Muscle of leg (tissue), 11 donors: ENCODE measurements around the gene ZDHHC24. TPM values are rescaled to one million over a fixed set of nuclear protein-coding genes. Genes with fewer than 3 reads are reported as not detected.

Experiments
- DNase-seq: peaks from one replicate; pipeline ENCODE4 v3.0.0; 2013
- H3K27ac ChIP-seq: one replicate; pipeline ENCODE4 v1.5.1; 2013; ENCODE audit warnings: mild to moderate bottlenecking, low read length, control low read depth
- H3K27me3 ChIP-seq: one replicate; pipeline ENCODE4 v1.6.1; 2013; ENCODE audit warnings: low read length; ENCODE audit not compliant: control insufficient read depth, insufficient read depth
- H3K36me3 ChIP-seq: one replicate; pipeline ENCODE4 v1.6.1; 2013; ENCODE audit warnings: low read length; ENCODE audit not compliant: control insufficient read depth, insufficient read depth
- H3K4me1 ChIP-seq: one replicate; pipeline ENCODE4 v1.6.1; 2013; ENCODE audit warnings: low read length; ENCODE audit not compliant: control insufficient read depth, insufficient read depth
- H3K4me3 ChIP-seq: one replicate; pipeline ENCODE4 v1.5.1; 2013; ENCODE audit warnings: low read length, control low read depth
- H3K9me3 ChIP-seq: replicated peaks from 2 replicates; pipeline ENCODE4 v1.6.1; 2013; ENCODE audit warnings: low read depth, low read length; ENCODE audit not compliant: control insufficient read depth
- WGBS: methylation state at CpG from one replicate; pipeline ENCODE4 v1.1.5; 2013; ENCODE audit warnings: missing lambda C conversion rate; ENCODE audit not compliant: insufficient coverage; 5-methylcytosine and 5-hydroxymethylcytosine counted together
- polyA plus RNA-seq, 8 donors: library from polyadenylated mRNA; unstranded; fragments of 120-200 nt; gene quantifications; one replicate each; pipeline versions ENCODE4 v1.2.1 to v1.2.3, GENCODE V29; 2013; ENCODE audit warnings: inconsistent platforms in 1 of 8, low replicate concordance in 1 of 8; ENCODE audit not compliant: insufficient read length in 8 of 8, insufficient read depth in 1 of 8
- total RNA-seq: library from RNA; stranded (reverse); fragments of 120-200 nt; gene quantifications from one replicate; pipeline ENCODE4 v1.2.4, GENCODE V29; 2013

Gene ZDHHC24
- total and polyA plus RNA-seq, 9 donors, result 3.2 to 4.7 (median 3.8) TPM

DNA sequence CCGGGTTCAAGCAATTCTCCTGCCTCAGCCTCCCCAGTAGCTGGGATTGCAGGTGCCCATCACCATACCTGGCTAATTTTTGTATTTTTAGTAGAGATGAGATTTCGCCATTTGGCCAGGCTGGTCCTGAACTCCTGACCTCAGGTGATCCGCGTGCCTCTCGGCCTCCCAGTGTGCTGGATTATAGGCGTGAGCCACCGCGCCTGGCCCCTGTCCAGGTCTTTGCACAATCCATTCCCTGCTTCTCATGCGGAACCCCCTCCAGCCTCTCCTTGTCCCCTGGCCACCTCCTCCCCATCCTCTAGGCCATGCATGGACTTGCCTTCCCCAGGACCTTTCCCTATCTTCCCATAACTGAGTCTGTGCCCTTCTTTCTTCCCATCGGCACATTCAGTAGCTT is 56.9 kb downstream of the ZDHHC24 start:
- no peak for DNase-seq

DNA sequence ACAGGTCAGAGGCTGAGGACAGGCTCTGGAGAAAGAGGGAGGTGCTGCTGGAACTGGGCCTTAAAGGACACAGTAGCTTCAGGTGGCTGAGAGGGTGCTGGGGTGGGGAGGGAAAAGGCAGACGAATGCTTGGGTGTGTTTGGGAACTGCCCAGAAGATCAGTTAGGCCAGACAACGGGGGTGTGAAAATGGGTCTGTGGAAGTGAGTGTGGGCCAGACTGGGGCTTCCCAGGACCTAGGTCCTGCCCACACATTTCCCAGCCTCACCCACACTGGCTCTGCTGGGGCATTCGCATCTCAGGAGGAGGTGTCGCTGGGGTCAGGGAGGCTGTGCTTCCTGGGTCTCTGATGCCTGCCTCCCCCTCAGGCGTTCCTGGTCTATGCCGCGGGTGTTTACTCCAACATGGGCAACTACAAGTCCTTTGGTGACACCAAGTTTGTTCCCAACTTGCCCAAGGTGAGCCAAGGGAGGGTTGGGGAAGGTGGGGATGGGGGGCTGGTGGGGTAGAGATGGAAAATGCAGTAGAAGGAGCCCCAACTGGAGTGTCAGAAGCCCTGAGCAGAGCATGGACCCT is 61.0 kb downstream of the ZDHHC24 start:
- no peak for DNase-seq
- H3K9me3 ChIP-seq, result no peaks in the 10 kb centered on the region
- H3K4me1 ChIP-seq, result peaks cover 14% of the 10 kb centered on the region
- 85% methylated on average over 3 of the region's 7 CpGs for WGBS
- no peaks in the 10 kb centered on the region for H3K27me3 ChIP-seq
- no peak overlapping the region for H3K27ac ChIP-seq
- peaks cover 42% of the 10 kb centered on the region for H3K36me3 ChIP-seq
- H3K4me3 ChIP-seq, result no peak overlapping the region

More for the DNA sequence above, 56.9 kb downstream of the ZDHHC24 start:
- Histone ChIP-seq H3K4me1 (no peaks in the 10 kb centered on the region), H3K27ac (no peak overlapping the region), H3K27me3 (no peaks in the 10 kb centered on the region), H3K36me3 (peaks cover 66% of the 10 kb centered on the region), H3K9me3 (no peaks in the 10 kb centered on the region), H3K4me3 (no peak overlapping the region)
- 90% methylated on average over 8 of the region's 10 CpGs for WGBS

DNA sequence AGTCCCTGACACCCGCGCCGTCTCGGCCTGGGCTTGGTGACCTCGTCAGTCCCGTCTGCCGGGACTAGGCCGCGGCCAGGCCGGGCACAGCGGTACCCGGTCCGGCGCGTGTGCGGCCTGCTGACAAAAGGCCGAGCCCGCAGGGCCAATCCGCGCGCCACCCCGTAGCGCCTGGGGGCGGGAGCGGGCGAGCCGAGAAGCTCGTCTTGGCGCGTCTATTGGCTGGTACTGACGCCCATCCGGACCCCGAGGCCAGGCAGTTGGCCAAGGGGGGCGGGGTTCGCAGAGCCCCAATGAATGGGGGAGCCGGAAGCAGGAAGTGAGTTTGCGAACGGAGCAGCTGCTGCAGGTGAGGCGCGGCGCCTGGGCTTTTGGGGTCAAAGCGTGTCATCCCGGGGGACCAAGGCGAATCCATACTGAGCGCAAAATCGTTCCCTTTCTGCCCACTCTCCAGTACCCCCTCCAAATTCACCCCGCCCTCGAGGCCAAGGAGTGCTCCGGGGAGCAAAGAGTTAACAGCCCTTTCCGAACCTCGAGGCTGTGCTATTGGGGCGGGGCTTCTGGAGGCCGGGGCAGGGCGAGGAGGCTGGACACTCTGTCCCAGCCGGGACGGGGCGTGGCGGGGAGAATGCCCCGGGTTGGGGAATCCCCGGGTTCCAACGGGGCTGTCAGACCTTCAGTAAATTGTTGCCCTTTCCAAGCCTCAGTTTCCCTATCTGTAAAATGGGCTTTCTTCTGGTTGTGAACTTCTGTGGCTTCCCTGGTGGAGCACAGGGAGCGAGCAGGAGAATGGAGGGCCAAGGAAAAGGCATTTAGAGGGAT is 65.5 kb downstream of the ZDHHC24 start, which contains the start of gene DPP3:
Gene DPP3, plus strand, starts transcription at position 318 of the 822 bp plus-strand sequence. CDS start 1,767 bp downstream, outside the sequence.
- peaks cover 47% of the 10 kb centered on the region for H3K4me1 ChIP-seq
- peak within 1 kb of the TSS; percentile 91 for H3K4me3 ChIP-seq
- DNase-seq, result peak; percentile 98
- H3K27ac ChIP-seq, result peak within 1 kb of the TSS; percentile 93
- peaks cover 6% of the 10 kb centered on the region for H3K36me3 ChIP-seq
- no peaks in the 10 kb centered on the region for H3K27me3 ChIP-seq
- no peaks in the 10 kb centered on the region for H3K9me3 ChIP-seq
- WGBS, result under 1% methylated on average over 55 of the region's 62 CpGs

DNA sequence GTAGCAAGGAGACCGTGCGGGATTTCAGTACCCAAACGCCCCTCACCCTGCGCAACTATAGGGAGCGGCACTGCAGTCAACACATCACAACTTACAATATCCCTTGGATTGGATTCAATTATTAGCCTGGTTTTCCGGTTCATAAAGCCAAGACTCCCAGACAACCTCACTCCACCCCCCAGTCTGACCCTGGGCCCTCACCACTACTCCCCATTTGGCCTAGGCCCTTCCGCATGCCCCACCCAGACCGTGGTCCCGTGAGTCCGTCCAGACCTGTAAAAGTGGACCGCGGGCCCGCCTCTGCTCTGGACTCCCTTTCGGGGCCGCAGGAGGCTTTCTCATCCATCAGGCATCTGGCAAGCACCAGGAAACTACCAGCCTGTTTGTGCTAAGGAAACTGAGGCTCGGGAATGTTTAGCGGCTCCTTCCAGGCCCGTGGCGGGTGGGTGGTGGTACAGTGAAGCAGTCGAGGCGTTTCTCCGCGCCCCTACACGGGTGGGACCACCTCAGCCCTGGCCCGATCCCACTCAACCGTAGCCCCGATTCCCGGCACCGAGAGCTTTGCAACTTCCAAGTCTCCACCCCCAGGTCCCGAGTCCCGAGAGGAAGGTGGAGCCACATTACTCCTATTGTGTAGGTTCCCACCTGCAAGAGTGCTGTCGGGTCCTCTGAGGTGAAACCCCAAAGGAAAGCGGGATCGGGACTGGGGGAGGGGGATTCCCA is 66.3 kb downstream of the ZDHHC24 start:
- peaks cover 7% of the 10 kb centered on the region for H3K36me3 ChIP-seq
- H3K4me3 ChIP-seq, result peak overlapping the region; percentile 91
- peak; percentile 55 for DNase-seq
- no peaks in the 10 kb centered on the region for H3K9me3 ChIP-seq
- H3K27me3 ChIP-seq, result no peaks in the 10 kb centered on the region
- WGBS, result under 1% methylated on average over 29 of the region's 34 CpGs
- peaks cover 47% of the 10 kb centered on the region for H3K4me1 ChIP-seq
- H3K27ac ChIP-seq, result peak overlapping the region; percentile 93

DNA sequence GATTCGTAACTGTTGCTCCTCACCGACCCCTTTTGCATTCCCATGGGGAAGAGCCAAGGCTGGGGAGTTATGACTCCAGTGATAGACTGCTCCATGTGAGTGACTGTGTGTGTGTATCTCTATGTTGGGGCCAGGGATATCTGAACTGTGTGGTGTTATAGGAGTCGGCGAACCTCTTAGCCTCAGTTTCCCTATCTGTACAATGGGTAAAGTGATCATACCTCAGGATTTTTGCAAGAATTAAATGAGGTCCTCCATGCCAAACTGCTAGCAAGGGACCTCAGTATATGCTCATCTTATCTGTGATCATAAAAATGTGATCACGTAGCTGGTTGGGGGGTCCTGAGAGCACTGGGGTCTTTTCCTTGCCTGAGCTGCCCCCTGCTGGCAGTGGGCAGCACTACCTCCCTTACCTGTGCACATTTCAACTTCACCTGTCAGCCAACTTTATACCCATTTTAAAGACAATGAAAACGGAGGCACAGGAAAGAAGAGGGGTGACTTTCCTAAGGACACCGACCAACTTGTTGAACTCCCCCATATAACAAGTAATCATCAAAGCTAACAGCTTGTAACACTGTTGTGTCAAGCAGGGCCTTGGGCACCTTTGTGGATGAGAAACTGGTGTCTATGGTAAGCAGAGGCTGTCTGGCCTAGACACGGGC is 67.0 kb downstream of the ZDHHC24 start:
- WGBS, result 0% methylated on average over 1 of the region's 8 CpGs
- peak overlapping the region; percentile 93 for H3K27ac ChIP-seq
- H3K36me3 ChIP-seq, result peaks cover 12% of the 10 kb centered on the region
- no peak for DNase-seq
- peaks cover 47% of the 10 kb centered on the region for H3K4me1 ChIP-seq
- H3K27me3 ChIP-seq, result no peaks in the 10 kb centered on the region
- peak overlapping the region; percentile 91 for H3K4me3 ChIP-seq
- H3K9me3 ChIP-seq, result no peaks in the 10 kb centered on the region

DNA sequence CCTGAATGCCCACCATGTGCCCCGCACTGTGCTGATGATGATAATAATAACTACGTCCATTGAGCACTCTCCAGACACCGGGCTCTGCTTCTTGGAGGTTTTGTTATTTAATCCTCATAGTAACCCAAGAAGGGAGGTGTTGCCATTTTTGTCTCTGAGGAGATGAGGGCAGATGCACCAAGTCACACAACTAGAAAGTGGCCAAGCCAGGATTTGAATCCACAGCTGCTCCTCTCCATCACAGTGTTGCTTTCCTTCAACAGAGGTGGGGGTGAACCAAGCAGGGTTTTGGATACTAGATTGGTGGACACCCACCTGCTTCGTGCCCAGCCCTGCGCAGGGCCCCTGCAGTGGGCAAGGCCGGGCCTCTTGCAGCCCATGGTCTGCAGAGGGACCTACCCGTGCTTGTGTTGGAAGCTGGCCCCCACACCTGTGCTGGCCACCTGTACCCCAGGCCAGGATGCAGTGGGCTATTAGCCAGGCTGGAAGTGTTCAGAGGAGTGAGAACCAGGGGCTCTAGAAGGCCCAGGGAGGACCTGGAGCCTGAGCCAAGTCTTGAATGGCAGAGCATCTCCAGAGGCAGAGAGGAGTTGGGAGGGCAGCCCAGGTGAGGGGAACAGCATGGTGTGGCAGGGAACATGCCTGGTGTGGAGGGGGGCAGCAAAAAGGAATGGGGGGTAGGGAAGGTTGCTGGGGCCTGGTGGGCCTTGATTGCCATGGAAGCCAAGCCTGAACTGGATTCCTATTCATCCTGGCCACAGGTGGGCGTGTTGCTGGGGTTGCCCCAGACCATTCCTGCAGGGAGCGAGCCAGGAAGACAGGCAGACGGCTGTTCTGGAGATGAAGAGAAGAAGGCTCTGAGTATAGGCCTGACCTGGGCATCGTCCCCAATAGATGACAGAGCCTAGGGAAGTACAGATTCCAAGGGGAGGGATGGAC is 68.3 kb downstream of the ZDHHC24 start:
- Histone ChIP-seq H3K4me3 (no peak overlapping the region), H3K27ac (no peak overlapping the region), H3K4me1 (peaks cover 47% of the 10 kb centered on the region), H3K36me3 (peaks cover 26% of the 10 kb centered on the region), H3K9me3 (no peaks in the 10 kb centered on the region), H3K27me3 (no peaks in the 10 kb centered on the region)
- 86% methylated on average over 8 of the region's 11 CpGs for WGBS
- no peak for DNase-seq

DNA sequence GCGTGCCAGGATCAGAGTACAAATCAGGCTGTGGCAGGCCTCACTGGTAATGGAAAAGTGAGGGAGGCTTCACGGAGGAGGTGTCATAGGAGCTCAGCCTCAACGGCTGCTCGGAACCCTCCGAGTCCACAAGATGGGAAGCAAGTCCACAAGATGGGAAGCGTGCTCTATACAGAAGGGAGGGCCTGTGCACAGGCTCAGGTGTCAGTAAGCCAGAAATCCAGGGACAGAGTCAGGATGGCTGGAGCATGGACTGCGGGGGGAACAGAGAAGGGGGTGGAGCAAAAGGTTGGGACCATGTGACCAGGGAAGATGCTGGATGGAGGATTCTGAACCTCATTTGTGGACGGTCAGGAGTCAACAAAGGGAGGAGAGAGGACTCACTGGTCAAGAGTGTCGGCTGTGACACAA is 69.0 kb downstream of the ZDHHC24 start:
- H3K4me3 ChIP-seq, result no peak overlapping the region

DNA sequence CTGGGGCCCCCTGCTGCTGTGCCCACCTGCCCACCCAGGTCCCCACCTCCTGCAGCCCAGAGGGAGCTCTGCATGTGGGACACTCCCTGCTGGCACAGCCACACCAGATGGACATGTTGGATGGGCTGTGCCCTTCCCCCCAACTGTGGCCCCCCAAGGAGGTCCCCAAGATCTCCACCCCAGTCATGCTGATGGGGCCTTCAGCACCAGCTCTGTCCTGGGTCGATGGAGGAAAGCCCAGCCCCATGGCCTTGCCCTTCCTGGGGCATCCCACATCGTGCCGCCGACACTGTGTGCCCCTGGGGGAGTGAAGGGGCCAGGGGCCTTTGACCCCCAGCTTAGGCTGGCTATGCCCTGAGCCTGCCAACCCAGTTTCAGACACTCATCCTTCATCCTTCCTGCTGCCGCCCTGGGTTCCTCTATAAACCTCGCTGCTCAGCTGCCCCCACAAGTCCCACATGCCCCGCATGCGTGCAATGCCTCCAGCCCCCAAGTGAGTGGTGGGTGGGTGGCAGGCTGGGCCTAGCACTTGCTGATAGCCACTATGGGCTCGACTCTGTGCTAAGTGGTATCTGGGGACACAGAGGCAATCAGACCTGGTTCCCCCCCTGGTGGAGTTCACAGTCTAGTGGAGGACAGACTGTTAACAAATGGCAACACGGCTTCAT is 69.5 kb downstream of the ZDHHC24 start:
- WGBS, result 69% methylated on average over 8 of the region's 10 CpGs
- DNase-seq, result no peak
- Histone ChIP-seq H3K27ac (no peak overlapping the region), H3K36me3 (peaks cover 36% of the 10 kb centered on the region), H3K4me3 (no peak overlapping the region), H3K9me3 (no peaks in the 10 kb centered on the region), H3K27me3 (no peaks in the 10 kb centered on the region), H3K4me1 (peaks cover 41% of the 10 kb centered on the region)

More for the DNA sequence above, 69.0 kb downstream of the ZDHHC24 start:
- H3K27me3 ChIP-seq, result no peaks in the 10 kb centered on the region
- DNase-seq, result no peak
- no peak overlapping the region for H3K27ac ChIP-seq
- H3K4me1 ChIP-seq, result peaks cover 43% of the 10 kb centered on the region
- 32% methylated on average over 8 of the region's 9 CpGs for WGBS
- H3K9me3 ChIP-seq, result no peaks in the 10 kb centered on the region
- peaks cover 32% of the 10 kb centered on the region for H3K36me3 ChIP-seq
